ENCODE data around the gene TULP4.
"Not testable (repeated sequence)": the region's sequence is repeated elsewhere in the genome, so short reads cannot be mapped to it uniquely, and the experiment has no call there.

Gene TULP4

GRCh38 chr6:158296854-158297324, 15.4 kb upstream of the TULP4 start:
- DNase-seq = not testable (repeated sequence)

DNA sequence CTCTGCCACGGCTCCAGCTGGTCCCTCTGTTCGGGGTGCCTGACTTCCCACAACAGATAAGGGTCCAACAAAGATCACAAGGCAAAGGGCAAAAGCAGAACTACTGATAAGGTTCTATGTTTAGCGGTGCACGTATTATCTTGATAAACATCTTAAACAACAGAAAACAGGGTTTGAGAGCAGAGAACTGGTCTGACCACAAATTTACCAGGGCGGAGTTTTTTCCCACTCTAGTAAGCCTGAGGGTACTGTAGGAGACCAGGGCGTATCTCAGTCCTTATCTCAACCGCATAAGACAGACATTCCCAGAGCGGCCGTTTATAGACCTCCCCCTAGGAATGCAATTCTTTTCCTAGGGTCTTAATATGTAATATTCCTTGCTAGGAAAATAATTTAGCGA, 14.6 kb upstream of the TULP4 start:
- DNase-seq = not testable (repeated sequence)

GRCh38 chr6:158300306-158301143, 11.7 kb upstream of the TULP4 start:
- DNase-seq = peak; percentile 85 to 95

- not testable (repeated sequence) for DNase-seq
Measured at GRCh38 chr6:158301561-158301960, 10.7 kb upstream of the TULP4 start.

- not testable (repeated sequence) for DNase-seq
Measured at GRCh38 chr6:158302195-158302796, 10.0 kb upstream of the TULP4 start.

DNA sequence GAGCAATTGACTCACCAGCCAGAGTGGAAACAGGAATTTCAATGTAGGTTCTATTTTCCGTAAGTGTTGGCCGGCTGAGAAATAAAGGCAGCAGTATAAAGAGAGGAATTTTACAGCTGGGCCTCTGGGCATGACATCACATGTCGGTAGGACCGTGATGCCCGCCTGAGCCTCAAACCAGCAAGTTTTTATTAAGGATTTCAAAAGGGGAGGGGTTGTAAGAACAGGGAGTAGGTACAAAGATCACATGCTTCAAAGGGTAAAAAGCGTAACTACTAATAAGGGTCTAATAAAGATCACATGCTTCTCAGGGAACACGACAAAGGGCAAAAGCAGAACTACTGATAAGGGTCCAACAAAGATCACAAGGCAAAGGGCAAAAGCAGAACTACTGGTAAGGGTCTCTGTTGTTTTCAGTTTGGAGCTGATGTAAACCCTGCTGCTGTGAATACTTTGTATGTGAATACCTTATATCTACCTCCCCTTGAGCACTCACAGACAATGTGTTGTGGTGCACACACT, 9.0 kb upstream of the TULP4 start:
- no peak for DNase-seq

GRCh38 chr6:158304254-158304653, 8.0 kb upstream of the TULP4 start:
- DNase-seq = no peak

DNA sequence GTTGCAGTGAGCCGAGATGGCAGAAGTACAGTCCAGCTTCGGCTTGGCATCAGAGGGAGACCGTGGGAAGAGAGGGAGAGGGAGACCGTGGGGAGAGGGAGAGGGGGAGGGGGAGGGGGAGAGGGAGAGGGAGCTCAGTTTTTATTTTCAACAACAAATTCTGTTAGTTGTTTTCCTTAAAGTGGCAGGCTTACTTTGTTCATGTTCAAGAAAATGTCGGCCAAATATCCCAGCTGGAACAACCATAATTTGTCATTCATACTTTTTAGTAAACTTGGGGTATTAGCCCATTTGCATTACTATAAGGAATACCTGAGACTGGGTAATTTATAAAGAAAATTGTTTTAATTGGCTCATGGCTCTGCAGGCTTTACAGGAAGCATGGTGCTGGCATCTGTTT, 2.5 kb upstream of the TULP4 start:
- DNase-seq = no peak

DNA sequence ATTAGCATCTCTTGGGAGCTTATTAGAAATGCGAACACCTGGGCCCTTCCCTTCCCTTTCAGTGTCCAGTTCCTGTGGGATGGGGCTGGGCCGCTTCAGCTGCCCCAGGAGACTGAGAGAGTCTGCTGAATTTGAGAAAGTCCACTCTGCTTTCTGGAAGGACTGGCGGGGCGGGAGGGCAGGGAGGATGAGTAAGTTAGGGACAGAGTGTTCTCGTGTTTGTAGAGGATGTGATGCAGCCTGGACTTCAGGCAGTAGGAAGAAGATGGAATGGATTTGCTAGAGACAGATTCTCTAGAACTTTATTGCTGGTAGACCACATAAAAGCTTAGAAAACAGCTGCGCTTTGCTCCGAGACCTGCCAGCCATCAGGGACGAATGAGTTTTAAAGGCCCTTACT, 1.1 kb upstream of the TULP4 start:
- no peak for DNase-seq

DNA sequence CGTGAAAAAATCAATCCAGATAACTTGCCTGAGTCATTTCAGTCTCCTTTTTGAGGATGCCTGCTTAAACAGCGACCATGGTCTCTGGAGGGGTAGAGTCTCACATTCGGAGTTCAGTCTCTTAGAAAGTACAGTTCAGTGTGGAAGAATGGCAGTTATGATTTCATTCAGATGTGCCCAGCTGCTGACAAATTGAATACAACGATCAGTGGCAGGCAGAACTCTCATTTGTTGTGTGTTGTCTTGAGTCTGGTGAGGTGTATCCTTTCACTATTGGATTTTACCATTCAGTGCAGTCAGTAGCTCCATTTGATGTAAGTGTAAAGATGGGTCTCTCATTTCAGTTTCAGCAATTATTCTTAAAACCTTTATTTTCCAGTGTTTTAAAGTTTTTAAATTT, 639 bp upstream of the TULP4 start:
- DNase-seq = no peak

- DNase-seq = no peak
Measured at GRCh38 chr6:158312672-158313397, 570 bp downstream of the TULP4 start.

- DNase-seq = no peak
Measured at GRCh38 chr6:158313989-158314388, 1.7 kb downstream of the TULP4 start.

GRCh38 chr6:158314737-158315136, 2.5 kb downstream of the TULP4 start:
- no peak for DNase-seq

DNA sequence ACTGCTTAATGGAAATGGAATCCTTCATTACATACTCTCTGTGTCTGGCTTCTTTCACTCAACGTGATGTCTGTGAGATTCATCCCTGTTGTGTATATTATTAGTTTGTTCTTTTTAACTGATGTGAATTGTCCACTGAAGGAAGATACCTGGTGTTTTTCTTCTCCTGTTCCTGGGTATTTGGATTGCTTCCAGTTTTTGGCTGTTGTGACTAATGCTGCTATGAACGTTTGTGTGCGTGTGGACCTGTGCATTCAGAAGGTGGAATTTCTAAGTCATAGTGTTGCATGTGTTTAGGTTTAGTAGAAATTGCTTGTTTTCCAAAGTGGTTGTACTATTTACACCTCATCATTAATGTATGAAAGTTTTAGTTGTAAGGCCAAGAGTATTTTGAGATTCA, 3.8 kb downstream of the TULP4 start:
- no peak for DNase-seq

DNA sequence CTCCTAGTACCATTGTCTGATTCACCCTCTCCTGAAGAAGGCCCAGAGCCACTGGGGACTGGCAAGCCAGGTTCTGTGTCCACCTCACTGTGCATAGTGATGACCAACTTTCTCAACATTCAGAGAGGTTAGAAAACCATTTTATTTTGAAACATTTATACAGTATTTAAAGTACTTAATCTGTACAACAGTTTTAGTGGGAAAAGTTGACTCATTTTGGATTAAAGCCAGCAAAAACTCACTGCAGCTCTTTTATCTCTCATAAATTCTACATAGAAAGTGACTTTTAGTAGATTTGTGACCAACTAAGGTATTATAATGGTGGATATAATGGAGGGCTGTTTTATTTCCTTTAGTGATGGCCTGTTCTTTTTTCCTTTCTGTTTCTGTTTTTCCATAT, 9.7 kb downstream of the TULP4 start:
- DNase-seq = no peak

GRCh38 chr6:158322400-158322723, 10.1 kb downstream of the TULP4 start:
- DNase-seq = no peak

DNA sequence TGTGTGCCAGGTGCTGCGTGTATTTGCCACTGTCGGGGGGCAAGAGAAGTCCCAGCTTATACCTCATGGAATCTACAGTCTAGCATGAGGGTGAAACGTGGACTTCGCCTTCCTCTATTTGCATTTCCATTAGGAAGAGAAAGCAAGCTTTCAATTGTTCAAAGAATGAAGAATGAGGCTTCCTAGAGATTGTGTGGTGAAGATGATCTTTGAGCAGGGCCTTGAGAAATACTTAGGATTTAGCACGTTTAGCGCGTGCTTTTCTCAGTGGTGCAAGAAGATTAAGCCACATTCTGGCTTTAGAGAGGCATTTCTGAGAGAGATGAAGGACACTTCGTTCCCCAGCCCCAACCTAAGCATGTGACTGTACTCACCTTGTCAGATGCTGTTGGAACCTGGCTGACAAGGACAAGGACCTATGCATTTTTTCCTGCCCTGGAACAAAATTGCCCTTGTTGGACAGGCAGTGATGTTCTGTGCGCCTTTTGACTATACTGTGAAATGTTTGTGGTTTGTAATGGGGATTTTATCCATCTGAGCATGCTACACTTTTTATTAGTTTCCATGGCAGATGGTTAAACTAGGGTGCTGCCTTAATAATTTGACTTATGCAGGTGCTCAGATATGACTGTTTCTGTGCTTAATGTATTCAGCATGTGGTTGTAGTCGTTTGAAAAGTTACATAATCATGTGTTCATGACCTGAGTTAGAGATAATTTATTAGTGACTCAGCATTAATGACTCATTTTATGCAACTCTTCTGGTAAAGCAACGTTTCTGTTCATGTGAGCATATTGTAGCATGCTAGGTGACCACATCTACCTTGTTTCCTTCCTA, 10.7 kb downstream of the TULP4 start:
- no peak for DNase-seq

DNA sequence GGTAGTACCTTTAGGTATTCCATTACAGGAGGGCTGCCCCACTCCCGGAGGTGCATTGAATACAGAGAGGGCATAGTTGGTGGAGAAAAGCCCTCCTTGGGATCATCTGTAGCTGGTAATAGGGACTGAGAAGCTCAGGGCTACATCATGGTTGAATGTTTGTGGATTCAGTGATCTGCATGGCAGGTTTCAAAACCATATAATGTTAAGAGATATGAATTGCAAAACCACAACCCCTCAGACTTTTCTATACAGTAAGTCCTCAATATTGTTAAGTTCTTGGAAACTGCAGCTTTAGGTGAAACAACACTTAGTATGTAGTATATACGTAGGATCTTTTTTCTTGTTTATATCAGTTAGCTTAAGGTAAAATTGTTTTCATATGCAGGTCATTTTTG, 11.3 kb downstream of the TULP4 start:
- DNase-seq = no peak

DNA sequence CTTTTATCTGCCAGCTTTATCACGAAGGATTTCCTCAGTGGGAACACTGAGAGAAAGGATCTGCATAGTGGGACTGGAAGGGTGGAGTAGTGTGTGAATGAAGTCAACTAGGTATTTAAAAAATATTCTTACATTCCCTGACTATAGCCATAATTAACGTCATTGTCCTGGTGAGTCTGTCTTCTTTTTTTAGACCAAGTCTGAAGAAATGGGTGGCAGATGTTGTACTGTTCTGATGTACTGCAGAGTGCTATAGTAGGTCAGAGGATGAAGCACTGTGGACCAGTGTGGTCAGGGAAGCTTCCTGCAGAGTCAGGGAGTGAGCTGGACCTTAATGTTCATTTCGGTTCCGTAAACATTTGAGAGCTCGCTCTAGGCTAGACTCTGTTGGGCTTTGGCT, 11.9 kb downstream of the TULP4 start:
- DNase-seq = no peak

DNA sequence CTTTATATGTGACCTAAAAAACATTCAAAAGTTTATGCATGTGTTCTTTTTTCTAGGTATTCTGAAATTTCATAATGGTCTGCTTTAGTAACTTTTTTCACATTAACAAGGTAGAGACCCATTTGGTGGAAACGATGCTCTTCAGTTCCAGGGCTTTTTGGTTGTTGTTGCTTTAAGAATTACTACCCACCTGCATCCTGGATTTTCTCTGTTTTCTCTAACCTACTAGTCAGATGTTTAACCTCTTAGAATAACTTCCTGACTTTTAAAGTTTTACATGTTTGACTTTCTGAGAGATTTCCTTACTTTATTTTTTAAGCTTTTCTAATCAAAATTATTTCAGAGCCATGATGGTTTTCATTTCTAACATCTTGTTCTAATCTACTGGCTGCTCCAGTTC, 14.9 kb downstream of the TULP4 start:
- no peak for DNase-seq

DNA sequence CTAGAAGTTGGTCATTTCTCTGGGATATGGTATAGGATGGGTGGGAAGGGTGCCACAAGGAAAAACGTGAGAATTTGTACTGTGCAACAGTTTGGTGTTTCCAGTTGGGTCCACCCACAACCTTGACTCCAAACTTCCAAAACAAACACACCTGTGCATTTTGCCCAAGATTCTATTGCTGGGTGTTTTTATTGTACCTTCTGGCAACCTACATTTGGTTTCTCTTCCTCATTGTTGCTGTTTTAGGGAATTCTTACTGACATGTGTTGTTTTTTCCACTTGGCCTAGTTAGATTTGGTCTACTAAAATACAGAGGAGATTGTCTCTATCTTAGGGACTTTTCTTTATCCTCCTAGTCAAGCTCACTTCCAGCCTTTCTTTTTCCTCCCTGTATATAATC, 16.7 kb downstream of the TULP4 start:
- no peak for DNase-seq

DNA sequence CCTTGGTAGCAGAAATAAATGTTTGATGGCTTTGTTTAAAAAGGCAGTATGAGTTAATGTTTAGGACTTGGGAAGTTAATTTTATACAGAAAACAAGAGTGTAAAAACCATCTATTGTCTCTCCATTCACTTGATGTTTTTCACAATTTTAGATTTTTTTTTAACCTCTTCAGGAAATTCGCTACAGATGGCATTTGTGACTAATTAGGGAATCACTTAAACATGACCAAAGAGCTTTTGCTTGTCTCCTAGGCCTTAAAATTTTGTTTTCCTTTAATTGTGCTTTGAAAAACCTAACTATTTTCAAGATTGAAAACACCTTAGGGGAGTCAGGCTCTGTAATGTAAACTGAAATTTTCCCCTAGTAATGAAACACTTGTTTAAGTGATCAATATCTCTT, 17.3 kb downstream of the TULP4 start:
- DNase-seq = no peak

DNA sequence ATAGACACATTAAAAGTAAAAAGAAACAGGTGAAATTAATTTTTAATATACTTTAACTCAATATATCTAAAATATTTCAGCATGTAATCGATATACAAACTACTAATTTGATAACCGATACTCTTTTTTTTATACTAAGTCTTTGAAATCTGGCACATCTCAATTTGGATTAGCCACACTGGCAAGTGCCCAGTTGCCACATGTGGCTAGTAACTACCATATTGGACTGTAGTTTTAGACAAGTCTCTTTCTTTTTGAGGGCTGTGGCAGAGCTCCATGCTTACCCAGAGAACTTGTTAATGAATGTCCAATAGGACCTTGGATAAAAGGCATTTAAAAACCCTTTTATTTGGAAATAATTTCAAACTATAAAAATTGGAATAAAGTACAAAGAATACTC, 17.8 kb downstream of the TULP4 start:
- no peak for DNase-seq

Data from NCI-H2081 (cell line).